ENCODE data around the gene FMNL3. TPM values are rescaled to one million over a fixed set of nuclear protein-coding genes. Genes with fewer than 3 reads are reported as not detected.

FMNL3 gene
- total and polyA plus RNA-seq, 4 donors, result 0.72 to 4.5 (median 2.6) TPM

DNA sequence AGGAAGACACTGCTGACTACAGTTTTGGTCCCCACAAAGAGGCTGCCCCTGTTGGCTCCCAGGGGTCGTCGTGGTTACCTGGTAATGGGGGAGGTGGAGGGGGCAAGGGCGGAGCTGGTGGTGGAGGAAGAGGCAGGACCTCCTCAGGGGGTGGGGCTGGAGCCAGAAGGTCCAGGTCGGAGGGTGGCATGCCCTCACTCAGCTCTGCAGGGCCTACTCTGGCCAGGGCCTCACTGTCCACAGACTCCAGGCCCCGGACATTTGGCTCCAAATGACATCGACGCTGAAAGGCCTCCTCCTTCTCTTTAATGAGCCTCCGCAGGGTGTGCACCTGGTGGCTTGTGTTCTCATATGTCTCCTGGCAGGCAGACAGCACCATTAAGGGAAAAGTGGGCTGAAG is 55.4 kb downstream of the FMNL3 start:
- 79% methylated on average over 8 of the region's 8 CpGs for WGBS
- no peaks in the 10 kb centered on the region for H3K36me3 ChIP-seq (ENCODE audit: control insufficient read depth in 4 of 4, insufficient read depth in 3 of 4, low read depth in 1 of 4, low read length in 3 of 4)
- no peak overlapping the region for H3K27ac ChIP-seq (ENCODE audit: low read depth in 1 of 2, low read length in 2 of 2)
- TF ChIP-seq, protein P1, sequence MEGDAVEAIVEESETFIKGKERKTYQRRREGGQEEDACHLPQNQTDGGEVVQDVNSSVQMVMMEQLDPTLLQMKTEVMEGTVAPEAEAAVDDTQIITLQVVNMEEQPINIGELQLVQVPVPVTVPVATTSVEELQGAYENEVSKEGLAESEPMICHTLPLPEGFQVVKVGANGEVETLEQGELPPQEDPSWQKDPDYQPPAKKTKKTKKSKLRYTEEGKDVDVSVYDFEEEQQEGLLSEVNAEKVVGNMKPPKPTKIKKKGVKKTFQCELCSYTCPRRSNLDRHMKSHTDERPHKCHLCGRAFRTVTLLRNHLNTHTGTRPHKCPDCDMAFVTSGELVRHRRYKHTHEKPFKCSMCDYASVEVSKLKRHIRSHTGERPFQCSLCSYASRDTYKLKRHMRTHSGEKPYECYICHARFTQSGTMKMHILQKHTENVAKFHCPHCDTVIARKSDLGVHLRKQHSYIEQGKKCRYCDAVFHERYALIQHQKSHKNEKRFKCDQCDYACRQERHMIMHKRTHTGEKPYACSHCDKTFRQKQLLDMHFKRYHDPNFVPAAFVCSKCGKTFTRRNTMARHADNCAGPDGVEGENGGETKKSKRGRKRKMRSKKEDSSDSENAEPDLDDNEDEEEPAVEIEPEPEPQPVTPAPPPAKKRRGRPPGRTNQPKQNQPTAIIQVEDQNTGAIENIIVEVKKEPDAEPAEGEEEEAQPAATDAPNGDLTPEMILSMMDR (IDR thresholded peaks at IDR 0.05; ENCODE audit: low read depth, low read length, missing input control), result no peak
- TF ChIP-seq, protein P2, sequence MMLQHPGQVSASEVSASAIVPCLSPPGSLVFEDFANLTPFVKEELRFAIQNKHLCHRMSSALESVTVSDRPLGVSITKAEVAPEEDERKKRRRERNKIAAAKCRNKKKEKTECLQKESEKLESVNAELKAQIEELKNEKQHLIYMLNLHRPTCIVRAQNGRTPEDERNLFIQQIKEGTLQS (IDR thresholded peaks at IDR 0.05), result no peak
- TF ChIP-seq GABPA (IDR thresholded peaks at IDR 0.05 in 1 of 2, conservative IDR thresholded peaks at IDR 0.05 in 1 of 2), result no peak
- no peak for TF ChIP-seq FOXA1 (IDR thresholded peaks at IDR 0.05)
- TF ChIP-seq, protein P3, sequence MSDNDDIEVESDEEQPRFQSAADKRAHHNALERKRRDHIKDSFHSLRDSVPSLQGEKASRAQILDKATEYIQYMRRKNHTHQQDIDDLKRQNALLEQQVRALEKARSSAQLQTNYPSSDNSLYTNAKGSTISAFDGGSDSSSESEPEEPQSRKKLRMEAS (IDR thresholded peaks at IDR 0.05), result no peak
- no peak for TF ChIP-seq HNF4A (conservative IDR thresholded peaks at IDR 0.05)
- TF ChIP-seq EGR1 (IDR thresholded peaks at IDR 0.05; ENCODE audit: low read depth in 2 of 2), result no peak
- TF ChIP-seq TAF1 (conservative IDR thresholded peaks at IDR 0.05), result no peak
- no peak for TF ChIP-seq NR2F2 (IDR thresholded peaks at IDR 0.05)
- TF ChIP-seq JUND (IDR thresholded peaks at IDR 0.05), result no peak
- no peak for TF ChIP-seq RXRA (IDR thresholded peaks at IDR 0.05)
- TF ChIP-seq REST (IDR thresholded peaks at IDR 0.05), result no peak
- no peak for TF ChIP-seq RAD21 (IDR thresholded peaks at IDR 0.05)
- no peak for TF ChIP-seq ZBTB33 (IDR thresholded peaks at IDR 0.05)
- TF ChIP-seq YY1 (IDR thresholded peaks at IDR 0.05), result no peak
- no peak for TF ChIP-seq HNF4G (IDR thresholded peaks at IDR 0.05)
- no peak for TF ChIP-seq SP1 (IDR thresholded peaks at IDR 0.05)
- TF ChIP-seq FOXA2 (IDR thresholded peaks at IDR 0.05), result no peak
- no peak overlapping the region for H3K9ac ChIP-seq (ENCODE audit: low read depth in 1 of 2, low read length in 2 of 2)
- H3K9me3 ChIP-seq (ENCODE audit: control insufficient read depth in 4 of 4, low read length in 3 of 4), result no peaks in the 10 kb centered on the region
- H3K4me3 ChIP-seq (ENCODE audit: low read depth in 1 of 3, low read length in 3 of 3), result no peak overlapping the region
- no peak for DNase-seq (ENCODE audit: low spot score)
- peaks cover 0 to 2% (median 0%) of the 10 kb centered on the region in 4 donors for H3K4me1 ChIP-seq (ENCODE audit: control insufficient read depth in 4 of 4, insufficient read depth in 4 of 4, low read length in 3 of 4)
- H3K27me3 ChIP-seq (ENCODE audit: control insufficient read depth in 4 of 4, insufficient read depth in 4 of 4, low read length in 3 of 4), result no peaks in the 10 kb centered on the region

Data from liver (tissue), 9 donors.